SK-N-SH (cell line): ENCODE measurements around the gene HACE1. TPM values are rescaled to one million over a fixed set of nuclear protein-coding genes. Genes with fewer than 3 reads are reported as not detected.

Source experiments
- CTCF ChIA-PET: fragments of 300-600, 350-600 bp; formaldehyde crosslinking; extraction: SDS; loops from one replicate; lab custom pipeline; 2021; lab: Yijun Ruan, JAX
- POLR2A ChIA-PET: fragments of 350-600 bp; sonication (Branson Sonifier 250); formaldehyde crosslinking; extraction: SDS; loops from one replicate; lab custom pipeline; 2020; ENCODE audit warnings: antibody characterized with exemption, inconsistent platforms; lab: Yijun Ruan, JAX
- DNase-seq: peaks from one replicate; pipeline ENCODE4 v3.0.0; 2012
- H2AFZ ChIP-seq: fragments of 200-600 bp; sonication (generic); 2 replicates; pipeline ENCODE4 v1.8.1; 2016; ENCODE audit warnings: antibody characterized with exemption, mild to moderate bottlenecking, low read depth
- H3F3A ChIP-seq: fragments of 200-600 bp; sonication (generic); replicated peaks from 2 replicates; pipeline ENCODE3; 2016; ENCODE audit warnings: antibody characterized with exemption, mild to moderate bottlenecking; ENCODE audit not compliant: insufficient read depth
- H3K27ac ChIP-seq, 2 experiments: fragments of 200-500 bp in 1 of 2; fragments of 200-600 bp in 1 of 2; sonication (Bioruptor generic) in 1 of 2; sonication (generic), shearing (Covaris generic) in 1 of 2; 2 replicates each; pipeline versions ENCODE4 v1.5.1 to v1.6.1; 2014 to 2016; ENCODE audit warnings: low read depth in 2 of 2, inconsistent platforms in 1 of 2, low read length in 1 of 2, mild to moderate bottlenecking in 1 of 2, mixed read lengths in 1 of 2
- H3K27me3 ChIP-seq: fragments of 200-600 bp; sonication (generic), shearing (Covaris generic); 2 replicates; pipeline ENCODE4 v1.6.1; 2016; ENCODE audit warnings: mixed run types; ENCODE audit not compliant: insufficient read depth
- H3K36me3 ChIP-seq, 2 experiments: fragments of 200-500 bp in 1 of 2; fragments of 200-600 bp in 1 of 2; sonication (Bioruptor generic) in 1 of 2; sonication (generic) in 1 of 2; replicated peaks in 1 of 2; 2 replicates each; pipeline versions ENCODE3 to v1.5.1; 2014 to 2016; ENCODE audit warnings: low read length in 1 of 2, mild to moderate bottlenecking in 1 of 2; ENCODE audit not compliant: insufficient read depth in 2 of 2, control insufficient read depth in 1 of 2
- H3K4me1 ChIP-seq, 2 experiments: fragments of 200-500 bp in 1 of 2; fragments of 200-600 bp in 1 of 2; sonication (Bioruptor generic) in 1 of 2; sonication (generic), shearing (Covaris generic) in 1 of 2; 2 replicates each; pipeline versions ENCODE4 v1.5.1 to v1.6.1; 2014 to 2016; ENCODE audit warnings: low read depth in 1 of 2, low read length in 1 of 2, mixed run types in 1 of 2; ENCODE audit not compliant: insufficient read depth in 2 of 2, control insufficient read depth in 1 of 2
- H3K4me2 ChIP-seq: fragments of 200-600 bp; sonication (generic), shearing (Covaris generic); 2 replicates; pipeline ENCODE4 v1.6.1; 2017; ENCODE audit warnings: mixed run types
- H3K4me3 ChIP-seq, 2 experiments: fragments of 200-500 bp in 1 of 2; fragments of 200-600 bp in 1 of 2; sonication (Bioruptor generic) in 1 of 2; sonication (generic), shearing (Covaris generic) in 1 of 2; 2 replicates each; pipeline versions ENCODE4 v1.5.1 to v1.8.1; 2014 to 2016; ENCODE audit warnings: low read depth in 2 of 2, inconsistent platforms in 1 of 2, low read length in 1 of 2, mild to moderate bottlenecking in 1 of 2, mixed read lengths in 1 of 2, moderate library complexity in 1 of 2
- H3K79me2 ChIP-seq: fragments of 200-600 bp; sonication (generic); 2 replicates; pipeline ENCODE4 v1.8.1; 2017; ENCODE audit warnings: mild to moderate bottlenecking; ENCODE audit not compliant: insufficient read depth
- H3K9ac ChIP-seq: fragments of 200-600 bp; sonication (generic); 2 replicates; pipeline ENCODE4 v1.6.1; 2017; ENCODE audit warnings: mixed run types
- H3K9me2 ChIP-seq: fragments of 200-600 bp; sonication (generic); 2 replicates; pipeline ENCODE4 v1.6.1; 2017; ENCODE audit warnings: mixed run types
- H3K9me3 ChIP-seq: fragments of 200-600 bp; sonication (generic); 2 replicates; pipeline ENCODE4 v1.6.1; 2017; ENCODE audit warnings: mixed run types, mild to moderate bottlenecking, moderate library complexity
- H4K20me1 ChIP-seq: fragments of 200-600 bp; sonication (generic); 2 replicates; pipeline ENCODE4 v1.6.1; 2017; ENCODE audit warnings: mild to moderate bottlenecking, mixed run types; ENCODE audit not compliant: insufficient read depth
- POLR2AphosphoS5 ChIP-seq: IDR thresholded peaks from 2 replicates; pipeline ENCODE4 v1.6.1; 2012; ENCODE audit warnings: low read depth, low read length
- TCF12 ChIP-seq: IDR thresholded peaks from 2 replicates; pipeline ENCODE4 v1.4.0; 2012
- TEAD4 ChIP-seq: IDR thresholded peaks from 2 replicates; pipeline ENCODE4 v1.4.0; 2012; ENCODE audit warnings: mild to moderate bottlenecking, borderline replicate concordance; ENCODE audit not compliant: insufficient read depth
- YY1 ChIP-seq: IDR thresholded peaks from 2 replicates; pipeline ENCODE4 v1.4.0; 2012; ENCODE audit warnings: low read depth, mild to moderate bottlenecking
- WGBS: methylation state at CpG from one replicate; pipeline ENCODE4 v1.1.6; 2017; ENCODE audit warnings: low lambda C conversion rate; 5-methylcytosine and 5-hydroxymethylcytosine counted together
- polyA plus RNA-seq, 3 experiments: library from polyadenylated mRNA; depleted of rRNA; stranded (reverse); fragments of >200 nt; gene quantifications; 2 replicates each; pipeline ENCODE4 v1.2.3, GENCODE V29; 2012
- TF ChIP-seq, protein P1 (sequence below): IDR thresholded peaks from 2 replicates; pipeline ENCODE4 v1.6.1; 2012; ENCODE audit warnings: mild to moderate bottlenecking, low read depth, low read length, moderate library complexity
- TF ChIP-seq, protein P2 (sequence below): IDR thresholded peaks from 2 replicates; pipeline ENCODE4 v1.4.0; 2012; ENCODE audit warnings: low read depth, borderline replicate concordance
- TF ChIP-seq, protein P3 (sequence below): IDR thresholded peaks from 2 replicates; pipeline ENCODE4; 2012
- TF ChIP-seq, protein P4 (sequence below): fragments of 150-350 bp; IDR thresholded peaks from 2 replicates; pipeline ENCODE4 v1.6.1; 2016; ENCODE audit warnings: mild to moderate bottlenecking, low read depth, low read length

The HACE1 gene
- polyA plus RNA-seq, 1 of the 3 experiments (the other 2 are of a cell fraction): 6.2 TPM

DNA sequence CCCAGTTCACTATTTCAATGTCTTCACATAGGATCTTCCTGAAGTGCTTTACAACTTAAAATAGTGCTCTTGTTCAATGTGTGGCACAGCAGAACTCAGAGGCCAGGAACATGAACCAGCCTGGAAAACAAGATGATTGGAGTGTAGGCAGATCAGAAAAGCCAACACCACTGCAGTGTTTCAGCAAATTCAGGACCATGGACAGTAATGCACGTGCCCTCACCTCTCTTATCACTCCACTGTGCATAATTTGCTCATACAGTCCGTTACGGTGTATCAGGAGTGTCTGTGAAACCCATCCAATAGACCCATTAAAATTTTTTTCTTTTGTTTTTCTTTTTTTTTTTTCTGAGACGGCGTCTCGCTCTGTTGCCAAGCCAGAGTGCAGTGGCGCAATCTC is 27.6 kb upstream of the HACE1 start:
- no peak for DNase-seq
- H2AFZ ChIP-seq: no peak overlapping the region
- H4K20me1 ChIP-seq: no peaks in the 10 kb centered on the region
- ChIA-PET POLR2A (no interaction called here), CTCF (no interaction called here)
- H3K4me1 ChIP-seq: no peaks in the 10 kb centered on the region
- H3K9me3 ChIP-seq: no peaks in the 10 kb centered on the region
- H3K4me2 ChIP-seq: no peak overlapping the region
- H3K4me3 ChIP-seq: no peak overlapping the region
- H3K9ac ChIP-seq: no peak overlapping the region
- TF ChIP-seq, protein P1, sequence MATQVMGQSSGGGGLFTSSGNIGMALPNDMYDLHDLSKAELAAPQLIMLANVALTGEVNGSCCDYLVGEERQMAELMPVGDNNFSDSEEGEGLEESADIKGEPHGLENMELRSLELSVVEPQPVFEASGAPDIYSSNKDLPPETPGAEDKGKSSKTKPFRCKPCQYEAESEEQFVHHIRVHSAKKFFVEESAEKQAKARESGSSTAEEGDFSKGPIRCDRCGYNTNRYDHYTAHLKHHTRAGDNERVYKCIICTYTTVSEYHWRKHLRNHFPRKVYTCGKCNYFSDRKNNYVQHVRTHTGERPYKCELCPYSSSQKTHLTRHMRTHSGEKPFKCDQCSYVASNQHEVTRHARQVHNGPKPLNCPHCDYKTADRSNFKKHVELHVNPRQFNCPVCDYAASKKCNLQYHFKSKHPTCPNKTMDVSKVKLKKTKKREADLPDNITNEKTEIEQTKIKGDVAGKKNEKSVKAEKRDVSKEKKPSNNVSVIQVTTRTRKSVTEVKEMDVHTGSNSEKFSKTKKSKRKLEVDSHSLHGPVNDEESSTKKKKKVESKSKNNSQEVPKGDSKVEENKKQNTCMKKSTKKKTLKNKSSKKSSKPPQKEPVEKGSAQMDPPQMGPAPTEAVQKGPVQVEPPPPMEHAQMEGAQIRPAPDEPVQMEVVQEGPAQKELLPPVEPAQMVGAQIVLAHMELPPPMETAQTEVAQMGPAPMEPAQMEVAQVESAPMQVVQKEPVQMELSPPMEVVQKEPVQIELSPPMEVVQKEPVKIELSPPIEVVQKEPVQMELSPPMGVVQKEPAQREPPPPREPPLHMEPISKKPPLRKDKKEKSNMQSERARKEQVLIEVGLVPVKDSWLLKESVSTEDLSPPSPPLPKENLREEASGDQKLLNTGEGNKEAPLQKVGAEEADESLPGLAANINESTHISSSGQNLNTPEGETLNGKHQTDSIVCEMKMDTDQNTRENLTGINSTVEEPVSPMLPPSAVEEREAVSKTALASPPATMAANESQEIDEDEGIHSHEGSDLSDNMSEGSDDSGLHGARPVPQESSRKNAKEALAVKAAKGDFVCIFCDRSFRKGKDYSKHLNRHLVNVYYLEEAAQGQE: peak; percentile 95
- no peak for TF ChIP-seq TEAD4
- TF ChIP-seq, protein P2, sequence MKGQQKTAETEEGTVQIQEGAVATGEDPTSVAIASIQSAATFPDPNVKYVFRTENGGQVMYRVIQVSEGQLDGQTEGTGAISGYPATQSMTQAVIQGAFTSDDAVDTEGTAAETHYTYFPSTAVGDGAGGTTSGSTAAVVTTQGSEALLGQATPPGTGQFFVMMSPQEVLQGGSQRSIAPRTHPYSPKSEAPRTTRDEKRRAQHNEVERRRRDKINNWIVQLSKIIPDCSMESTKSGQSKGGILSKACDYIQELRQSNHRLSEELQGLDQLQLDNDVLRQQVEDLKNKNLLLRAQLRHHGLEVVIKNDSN: 0 out of 2 replicates have a peak, but pooled peaks have one; percentile 11
- H3K79me2 ChIP-seq: no peaks in the 10 kb centered on the region
- H3K36me3 ChIP-seq: no peaks in the 10 kb centered on the region
- no peaks in the 10 kb centered on the region for H3F3A ChIP-seq
- H3K27me3 ChIP-seq: no peaks in the 10 kb centered on the region
- no peaks in the 10 kb centered on the region for H3K9me2 ChIP-seq
- no peak overlapping the region for H3K27ac ChIP-seq
- WGBS: 77% methylated on average over 7 of the region's 7 CpGs

DNA sequence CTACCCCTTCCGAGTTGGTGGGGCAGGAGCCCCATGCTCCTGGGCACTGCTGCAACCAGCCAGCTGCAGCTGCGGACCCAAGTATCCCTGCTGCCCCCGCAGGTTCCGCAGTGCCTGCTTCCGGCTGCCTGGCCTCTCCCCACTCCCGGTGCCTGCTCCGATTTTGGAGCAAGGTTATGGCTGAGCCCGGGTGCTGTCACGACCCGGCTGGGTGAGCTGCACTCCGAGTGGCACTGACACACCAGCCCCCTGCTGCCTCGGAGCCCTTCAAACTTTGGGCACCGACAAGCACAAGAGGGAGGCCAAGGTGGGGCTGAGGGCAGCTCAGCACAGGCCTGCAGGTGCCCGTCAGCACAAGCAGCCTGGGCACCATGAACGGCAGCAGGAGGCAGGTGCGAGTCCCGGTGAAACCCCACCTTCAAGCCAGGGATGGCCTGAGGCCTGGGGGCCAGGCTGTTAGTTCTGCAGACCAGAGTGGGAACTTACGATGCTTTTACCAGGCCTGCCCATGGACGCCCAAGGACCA is 25.9 kb upstream of the HACE1 start:
- DNase-seq: no peak
- H3K36me3 ChIP-seq: no peaks in the 10 kb centered on the region
- H3K4me2 ChIP-seq: no peak overlapping the region
- WGBS: 64% methylated on average over 11 of the region's 19 CpGs
- TF ChIP-seq POLR2AphosphoS5 (no peak), YY1 (no peak), TCF12 (no peak)
- TF ChIP-seq, protein P3, sequence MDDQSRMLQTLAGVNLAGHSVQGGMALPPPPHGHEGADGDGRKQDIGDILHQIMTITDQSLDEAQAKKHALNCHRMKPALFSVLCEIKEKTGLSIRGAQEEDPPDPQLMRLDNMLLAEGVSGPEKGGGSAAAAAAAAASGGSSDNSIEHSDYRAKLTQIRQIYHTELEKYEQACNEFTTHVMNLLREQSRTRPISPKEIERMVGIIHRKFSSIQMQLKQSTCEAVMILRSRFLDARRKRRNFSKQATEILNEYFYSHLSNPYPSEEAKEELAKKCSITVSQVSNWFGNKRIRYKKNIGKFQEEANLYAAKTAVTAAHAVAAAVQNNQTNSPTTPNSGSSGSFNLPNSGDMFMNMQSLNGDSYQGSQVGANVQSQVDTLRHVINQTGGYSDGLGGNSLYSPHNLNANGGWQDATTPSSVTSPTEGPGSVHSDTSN: no peak
- TF ChIP-seq, protein P4, sequence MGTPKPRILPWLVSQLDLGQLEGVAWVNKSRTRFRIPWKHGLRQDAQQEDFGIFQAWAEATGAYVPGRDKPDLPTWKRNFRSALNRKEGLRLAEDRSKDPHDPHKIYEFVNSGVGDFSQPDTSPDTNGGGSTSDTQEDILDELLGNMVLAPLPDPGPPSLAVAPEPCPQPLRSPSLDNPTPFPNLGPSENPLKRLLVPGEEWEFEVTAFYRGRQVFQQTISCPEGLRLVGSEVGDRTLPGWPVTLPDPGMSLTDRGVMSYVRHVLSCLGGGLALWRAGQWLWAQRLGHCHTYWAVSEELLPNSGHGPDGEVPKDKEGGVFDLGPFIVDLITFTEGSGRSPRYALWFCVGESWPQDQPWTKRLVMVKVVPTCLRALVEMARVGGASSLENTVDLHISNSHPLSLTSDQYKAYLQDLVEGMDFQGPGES: no peak
- no peaks in the 10 kb centered on the region for H3K4me1 ChIP-seq
- H3K4me3 ChIP-seq: no peak overlapping the region
- H3F3A ChIP-seq: no peaks in the 10 kb centered on the region
- ChIA-PET CTCF (interaction anchor here (1.1 to 1.7 kb wide), 2 partner anchors 86 to 192 kb away, joined by 3 to 7 read pairs; no protein-coding TSS in a partner anchor), POLR2A (no interaction called here)
- no peaks in the 10 kb centered on the region for H3K9me2 ChIP-seq
- H3K79me2 ChIP-seq: no peaks in the 10 kb centered on the region
- no peaks in the 10 kb centered on the region for H4K20me1 ChIP-seq
- no peak overlapping the region for H2AFZ ChIP-seq
- no peaks in the 10 kb centered on the region for H3K9me3 ChIP-seq
- H3K27ac ChIP-seq: no peak overlapping the region
- H3K27me3 ChIP-seq: no peaks in the 10 kb centered on the region
- H3K9ac ChIP-seq: no peak overlapping the region
